ENCODE data around the gene INTS11.

DNA sequence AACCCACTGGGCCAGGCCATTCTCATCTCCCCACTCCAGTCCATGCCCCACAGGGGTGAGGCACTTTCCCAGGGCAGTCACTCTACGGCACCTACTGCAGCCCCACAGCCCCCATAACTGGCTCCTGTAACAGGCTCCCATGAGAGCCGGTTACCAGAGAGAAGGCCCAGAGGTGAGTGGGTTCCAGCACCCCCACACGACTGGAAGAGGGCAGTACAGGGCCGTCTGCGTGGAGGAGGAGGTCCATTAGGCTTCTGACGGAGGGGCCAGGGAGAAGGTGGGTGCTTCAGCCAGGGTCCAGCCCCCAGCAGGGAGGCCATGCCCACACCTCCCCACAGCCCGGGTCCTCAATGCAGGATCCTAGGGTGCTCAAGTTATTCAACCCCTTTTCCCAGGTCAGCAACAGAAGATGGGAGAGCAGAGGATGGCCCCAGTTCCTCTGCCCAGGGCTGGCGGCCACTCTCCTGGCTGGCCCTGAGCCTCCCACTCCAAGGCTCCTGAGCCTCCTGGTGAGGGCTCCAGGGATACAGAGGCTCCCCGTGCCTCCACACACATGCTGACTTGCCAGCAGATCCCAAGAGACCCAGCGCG is 18.3 kb downstream of the INTS11 start:
- no peak for TF ChIP-seq POLR2A (IDR thresholded peaks at IDR 0.05)
- TF ChIP-seq, protein P1, sequence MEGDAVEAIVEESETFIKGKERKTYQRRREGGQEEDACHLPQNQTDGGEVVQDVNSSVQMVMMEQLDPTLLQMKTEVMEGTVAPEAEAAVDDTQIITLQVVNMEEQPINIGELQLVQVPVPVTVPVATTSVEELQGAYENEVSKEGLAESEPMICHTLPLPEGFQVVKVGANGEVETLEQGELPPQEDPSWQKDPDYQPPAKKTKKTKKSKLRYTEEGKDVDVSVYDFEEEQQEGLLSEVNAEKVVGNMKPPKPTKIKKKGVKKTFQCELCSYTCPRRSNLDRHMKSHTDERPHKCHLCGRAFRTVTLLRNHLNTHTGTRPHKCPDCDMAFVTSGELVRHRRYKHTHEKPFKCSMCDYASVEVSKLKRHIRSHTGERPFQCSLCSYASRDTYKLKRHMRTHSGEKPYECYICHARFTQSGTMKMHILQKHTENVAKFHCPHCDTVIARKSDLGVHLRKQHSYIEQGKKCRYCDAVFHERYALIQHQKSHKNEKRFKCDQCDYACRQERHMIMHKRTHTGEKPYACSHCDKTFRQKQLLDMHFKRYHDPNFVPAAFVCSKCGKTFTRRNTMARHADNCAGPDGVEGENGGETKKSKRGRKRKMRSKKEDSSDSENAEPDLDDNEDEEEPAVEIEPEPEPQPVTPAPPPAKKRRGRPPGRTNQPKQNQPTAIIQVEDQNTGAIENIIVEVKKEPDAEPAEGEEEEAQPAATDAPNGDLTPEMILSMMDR (IDR thresholded peaks at IDR 0.05 in 8 of 11, conservative IDR thresholded peaks at IDR 0.05 in 3 of 11): peak in 1 of 11 experiments; percentile 10
- TF ChIP-seq POLR2AphosphoS5 (IDR thresholded peaks at IDR 0.05): no peak
